Chondrocyte (in vitro differentiated cells): ENCODE results near the gene SERPINA1. TPM values are rescaled to one million over a fixed set of nuclear protein-coding genes. Genes with fewer than 3 reads are reported as not detected.

Source experiments
- DNase-seq: peaks from one replicate; pipeline ENCODE4 v3.0.0; 2021; ENCODE audit warnings: mixed read lengths, low spot score
- H3K27ac Mint-ChIP-seq: one replicate; pipeline ENCODE4 v1.8.0; 2021; ENCODE audit warnings: mild to moderate bottlenecking, moderate library complexity, mixed read lengths; ENCODE audit not compliant: unreplicated experiment
- H3K27me3 Mint-ChIP-seq: 2 replicates; pipeline ENCODE4 v1.8.0; 2021; ENCODE audit warnings: low read depth, mixed read lengths
- H3K36me3 Mint-ChIP-seq: 2 replicates; pipeline ENCODE4 v1.8.0; 2021; ENCODE audit warnings: low read depth, mixed read lengths
- H3K4me1 Mint-ChIP-seq: 2 replicates; pipeline ENCODE4 v1.8.0; 2021; ENCODE audit warnings: low read depth, mild to moderate bottlenecking, mixed read lengths
- H3K4me3 Mint-ChIP-seq: one replicate; pipeline ENCODE4 v1.8.0; 2021; ENCODE audit warnings: mild to moderate bottlenecking, moderate library complexity, mixed read lengths; ENCODE audit not compliant: unreplicated experiment
- H3K9me3 Mint-ChIP-seq: 2 replicates; pipeline ENCODE4 v1.8.0; 2021; ENCODE audit warnings: low read depth, mixed read lengths
- CTCF ChIP-seq: fragments of 200-600 bp; sonication (generic); IDR thresholded peaks from 2 replicates; pipeline ENCODE4 v1.5.0; 2021; ENCODE audit warnings: antibody characterized with exemption, mild to moderate bottlenecking, moderate library complexity
- total RNA-seq: library from RNA; stranded (reverse); gene quantifications from 3 replicates; pipeline ENCODE4 v1.2.1, GENCODE V29; 2021

SERPINA1 gene
- total RNA-seq, 1 donor from 2014 or later = 0.20 TPM

GRCh38 chr14:94378527-94379290 lies 9.7 kb downstream of the SERPINA1 start:
- H3K4me1 Mint-ChIP-seq = peaks cover 15% of the 10 kb centered on the region

GRCh38 chr14:94377866-94378470 lies 10.4 kb downstream of the SERPINA1 start:
- Mint-ChIP-seq H3K27ac (no peak overlapping the region), H3K36me3 (no peaks in the 10 kb centered on the region), H3K9me3 (no peaks in the 10 kb centered on the region), H3K4me3 (no peak overlapping the region), H3K4me1 (peaks cover 19% of the 10 kb centered on the region), H3K27me3 (peaks cover 9% of the 10 kb centered on the region)
- no peak for DNase-seq
- TF ChIP-seq CTCF = no peak

More at GRCh38 chr14:94378527-94379290, 9.7 kb downstream of the SERPINA1 start:
- Mint-ChIP-seq H3K9me3 (no peaks in the 10 kb centered on the region), H3K27me3 (peaks cover 11% of the 10 kb centered on the region), H3K27ac (no peak overlapping the region), H3K4me3 (no peak overlapping the region), H3K36me3 (no peaks in the 10 kb centered on the region)
- no peak for DNase-seq
- no peak for TF ChIP-seq CTCF

GRCh38 chr14:94376976-94377865 lies 11.2 kb downstream of the SERPINA1 start:
- H3K9me3 Mint-ChIP-seq = no peaks in the 10 kb centered on the region
- no peak overlapping the region for H3K27ac Mint-ChIP-seq
- no peak overlapping the region for H3K4me3 Mint-ChIP-seq
- no peaks in the 10 kb centered on the region for H3K36me3 Mint-ChIP-seq
- H3K4me1 Mint-ChIP-seq = peaks cover 19% of the 10 kb centered on the region
- DNase-seq = no peak
- no peak for TF ChIP-seq CTCF
- H3K27me3 Mint-ChIP-seq = peaks cover 7% of the 10 kb centered on the region

GRCh38 chr14:94376108-94376975 lies 12.1 kb downstream of the SERPINA1 start:
- H3K9me3 Mint-ChIP-seq = no peaks in the 10 kb centered on the region
- peaks cover 7% of the 10 kb centered on the region for H3K27me3 Mint-ChIP-seq
- H3K4me3 Mint-ChIP-seq = no peak overlapping the region
- TF ChIP-seq CTCF = no peak
- H3K36me3 Mint-ChIP-seq = no peaks in the 10 kb centered on the region
- H3K4me1 Mint-ChIP-seq = peaks cover 19% of the 10 kb centered on the region
- no peak overlapping the region for H3K27ac Mint-ChIP-seq
- DNase-seq = no peak
